ENCODE data around the gene PPIF.

Gene PPIF

GRCh38 chr10:79367426-79368189 is 20.3 kb downstream of the PPIF start:
- Histone ChIP-seq H3K4me1 (ENCODE audit: control insufficient read depth, low read length) (no peaks in the 10 kb centered on the region), H3K9me3 (ENCODE audit: control insufficient read depth, insufficient read depth, low read length) (peaks cover 9% of the 10 kb centered on the region; the same call in 1 of the 2 replicates), H3K79me2 (ENCODE audit: control insufficient read depth, low read length) (no peaks in the 10 kb centered on the region), H3K27ac (ENCODE audit: low read depth, low read length) (no peak overlapping the region), H3K27me3 (ENCODE audit: control insufficient read depth, low read length) (peaks cover 39% of the 10 kb centered on the region), H3K36me3 (ENCODE audit: control insufficient read depth, low read length) (no peaks in the 10 kb centered on the region), H3K4me3 (ENCODE audit: low read length) (no peak overlapping the region), H3K9me2 (replicated peaks; ENCODE audit: control insufficient read depth, low read length) (no peaks in the 10 kb centered on the region), H4K20me1 (ENCODE audit: control insufficient read depth, insufficient read depth, low read depth, low read length) (no peaks in the 10 kb centered on the region), H3K4me2 (ENCODE audit: low read length) (no peak overlapping the region), H3F3A (ENCODE audit: control insufficient read depth, insufficient read depth) (no peaks in the 10 kb centered on the region)
- no peak for TF ChIP-seq EZH2phosphoT487 (IDR thresholded peaks at IDR 0.05; ENCODE audit: borderline replicate concordance, low read length)

- no peaks in the 10 kb centered on the region for H3F3A ChIP-seq (ENCODE audit: control insufficient read depth, insufficient read depth)
- no peaks in the 10 kb centered on the region for H4K20me1 ChIP-seq (ENCODE audit: control insufficient read depth, insufficient read depth, low read depth, low read length)
- H3K36me3 ChIP-seq (ENCODE audit: control insufficient read depth, low read length) = no peaks in the 10 kb centered on the region
- H3K79me2 ChIP-seq (ENCODE audit: control insufficient read depth, low read length) = no peaks in the 10 kb centered on the region
- H3K4me1 ChIP-seq (ENCODE audit: control insufficient read depth, low read length) = no peaks in the 10 kb centered on the region
- H3K9me2 ChIP-seq (replicated peaks; ENCODE audit: control insufficient read depth, low read length) = no peaks in the 10 kb centered on the region
- no peak overlapping the region for H3K4me2 ChIP-seq (ENCODE audit: low read length)
- no peak overlapping the region for H3K4me3 ChIP-seq (ENCODE audit: low read length)
- no peak overlapping the region for H3K27ac ChIP-seq (ENCODE audit: low read depth, low read length)
- TF ChIP-seq CTCF (IDR thresholded peaks at IDR 0.05; ENCODE audit: low read depth, low read length, poor library complexity, severe bottlenecking) = no peak
- TF ChIP-seq EZH2phosphoT487 (IDR thresholded peaks at IDR 0.05; ENCODE audit: borderline replicate concordance, low read length) = no peak
- peaks cover 18% of the 10 kb centered on the region for H3K27me3 ChIP-seq (ENCODE audit: control insufficient read depth, low read length)
- peaks cover 9% of the 10 kb centered on the region; the same call in 1 of the 2 replicates for H3K9me3 ChIP-seq (ENCODE audit: control insufficient read depth, insufficient read depth, low read length)
Observed at GRCh38 chr10:79372871-79373270, 25.6 kb downstream of the PPIF start.

- TF ChIP-seq EZH2phosphoT487 (IDR thresholded peaks at IDR 0.05; ENCODE audit: borderline replicate concordance, low read length) (no peak), CTCF (IDR thresholded peaks at IDR 0.05; ENCODE audit: low read depth, low read length, poor library complexity, severe bottlenecking) (peak; percentile 96)
- Histone ChIP-seq H3K9me2 (replicated peaks; ENCODE audit: control insufficient read depth, low read length) (no peaks in the 10 kb centered on the region), H3K9me3 (ENCODE audit: control insufficient read depth, insufficient read depth, low read length) (peaks cover 9% of the 10 kb centered on the region; the same call in 1 of the 2 replicates), H3K4me2 (ENCODE audit: low read length) (no peak overlapping the region), H3K79me2 (ENCODE audit: control insufficient read depth, low read length) (no peaks in the 10 kb centered on the region), H3K27ac (ENCODE audit: low read depth, low read length) (no peak overlapping the region), H3F3A (ENCODE audit: control insufficient read depth, insufficient read depth) (no peaks in the 10 kb centered on the region), H3K4me3 (ENCODE audit: low read length) (no peak overlapping the region), H3K4me1 (ENCODE audit: control insufficient read depth, low read length) (no peaks in the 10 kb centered on the region), H3K36me3 (ENCODE audit: control insufficient read depth, low read length) (no peaks in the 10 kb centered on the region), H3K27me3 (ENCODE audit: control insufficient read depth, low read length) (peaks cover 17% of the 10 kb centered on the region), H4K20me1 (ENCODE audit: control insufficient read depth, insufficient read depth, low read depth, low read length) (no peaks in the 10 kb centered on the region)
Observed at GRCh38 chr10:79374312-79375191, 27.3 kb downstream of the PPIF start.
